NCI-H128 (cell line): ENCODE measurements around the gene PGM3.
"Not testable (repeated sequence)": the region's sequence is repeated elsewhere in the genome, so short reads cannot be mapped to it uniquely, and the experiment has no call there.

Experiments
- DNase-seq: peaks from one replicate; lab custom pipeline; 2025; ENCODE audit not compliant: unreplicated experiment; lab: John Stamatoyannopoulos, UW

The PGM3 gene

GRCh38 chr6:83192871-83193746 lies at the start of gene PGM3, which contains the start of gene RWDD2A:
TSS of gene PGM3 (minus strand) at chr6:83193265. CDS start at chr6:83191012, 2,253 bp downstream.
TSS of gene RWDD2A (plus strand) at chr6:83193357. CDS start at chr6:83194452, 1,095 bp downstream.
- DNase-seq, result peak; percentile 69

GRCh38 chr6:83231146-83231545 lies 38.1 kb upstream of the PGM3 start:
- DNase-seq, result no peak

- DNase-seq, result no peak
These were observed 33.5 kb upstream of the PGM3 start for GRCh38 chr6:83226517-83226916.

- no peak for DNase-seq
These were observed 28.9 kb upstream of the PGM3 start for GRCh38 chr6:83221889-83222479.

GRCh38 chr6:83221276-83221675 lies 28.2 kb upstream of the PGM3 start:
- no peak for DNase-seq

GRCh38 chr6:83220121-83220520 lies 27.1 kb upstream of the PGM3 start:
- DNase-seq, result no peak

GRCh38 chr6:83218646-83219045 lies 25.6 kb upstream of the PGM3 start:
- no peak for DNase-seq

- DNase-seq, result no peak
These were observed 23.7 kb upstream of the PGM3 start for GRCh38 chr6:83216806-83217205.

- peak; percentile 69 for DNase-seq
These were observed 22.3 kb upstream of the PGM3 start for GRCh38 chr6:83215131-83216047.

GRCh38 chr6:83202031-83202430 lies 9.0 kb upstream of the PGM3 start:
- DNase-seq, result no peak

GRCh38 chr6:83199863-83200225 lies 6.8 kb upstream of the PGM3 start:
- DNase-seq, result no peak

GRCh38 chr6:83199173-83199862 lies 6.3 kb upstream of the PGM3 start:
- DNase-seq, result no peak

GRCh38 chr6:83198486-83199172 lies 5.6 kb upstream of the PGM3 start:
- no peak for DNase-seq

GRCh38 chr6:83193747-83194566 lies 892 bp upstream of the PGM3 start:
- DNase-seq, result no peak

GRCh38 chr6:83192456-83192855 lies 609 bp downstream of the PGM3 start:
- DNase-seq, result no peak

GRCh38 chr6:83191974-83192373 lies 1.1 kb downstream of the PGM3 start:
- not testable (repeated sequence) for DNase-seq

- DNase-seq, result no peak
These were observed 2.4 kb downstream of the PGM3 start for GRCh38 chr6:83190626-83191025.

GRCh38 chr6:83188501-83188900 lies 4.6 kb downstream of the PGM3 start:
- no peak for DNase-seq

- DNase-seq, result no peak
These were observed 8.0 kb downstream of the PGM3 start for GRCh38 chr6:83185096-83185495.
